Measurements from ENCODE around the gene SUMF1.

DNA sequence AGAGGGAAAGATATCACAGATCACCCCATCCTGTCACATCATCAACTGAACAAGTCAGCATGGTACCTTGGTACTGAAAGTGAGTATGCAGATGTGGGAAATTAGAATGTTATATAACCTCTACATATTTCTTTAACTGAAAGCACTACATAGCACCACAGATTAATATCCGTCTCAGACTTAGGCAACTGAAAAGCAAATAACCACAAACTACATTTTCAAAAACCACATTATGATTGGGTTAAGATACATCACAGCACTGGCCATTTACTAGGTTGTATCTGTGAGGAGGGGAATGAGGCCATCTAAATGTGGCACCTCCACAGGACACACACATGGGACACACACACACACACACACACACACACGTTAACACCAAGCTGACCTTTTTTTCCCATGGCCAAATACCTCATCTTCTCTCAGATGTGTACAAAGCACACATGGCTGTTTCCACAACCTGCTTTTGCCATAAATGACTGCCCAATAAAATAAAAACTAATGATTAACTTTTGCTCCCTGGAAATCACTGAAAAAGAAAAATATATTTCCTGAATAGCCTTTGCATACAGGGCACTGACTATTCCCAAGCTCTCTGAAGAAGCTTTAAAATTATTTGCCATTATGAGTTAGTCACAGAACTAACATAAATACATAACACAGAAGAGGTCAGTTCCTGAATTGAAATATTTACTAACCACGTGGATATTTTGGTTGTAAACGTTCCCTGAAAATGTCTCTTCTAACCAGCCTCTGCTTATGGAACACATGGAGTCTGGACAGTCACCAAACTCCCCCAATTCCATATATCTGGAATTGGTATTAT is 60.1 kb downstream of the SUMF1 start:
- no peak for TF ChIP-seq POLR2AphosphoS5 (IDR thresholded peaks at IDR 0.05; ENCODE audit: low read depth, low read length)
- TF ChIP-seq TAF1 (IDR thresholded peaks at IDR 0.05; ENCODE audit: borderline replicate concordance, insufficient read depth, low read length): no peak
- no peak for TF ChIP-seq SIN3A (IDR thresholded peaks at IDR 0.05; ENCODE audit: borderline replicate concordance, insufficient read depth, low read length)

Measured in PFSK-1 (cell line).